ENCODE data around the gene DUSP23. TPM values are rescaled to one million over a fixed set of nuclear protein-coding genes. Genes with fewer than 3 reads are reported as not detected.

The DUSP23 gene
- 44.0 and 67.8 TPM in 2 replicates for total RNA-seq

GRCh38 chr1:159780583-159781582 is at the start of gene DUSP23:
TSS of gene DUSP23 (plus strand) at chr1:159780962. CDS start at chr1:159781101, 139 bp downstream.

DNA sequence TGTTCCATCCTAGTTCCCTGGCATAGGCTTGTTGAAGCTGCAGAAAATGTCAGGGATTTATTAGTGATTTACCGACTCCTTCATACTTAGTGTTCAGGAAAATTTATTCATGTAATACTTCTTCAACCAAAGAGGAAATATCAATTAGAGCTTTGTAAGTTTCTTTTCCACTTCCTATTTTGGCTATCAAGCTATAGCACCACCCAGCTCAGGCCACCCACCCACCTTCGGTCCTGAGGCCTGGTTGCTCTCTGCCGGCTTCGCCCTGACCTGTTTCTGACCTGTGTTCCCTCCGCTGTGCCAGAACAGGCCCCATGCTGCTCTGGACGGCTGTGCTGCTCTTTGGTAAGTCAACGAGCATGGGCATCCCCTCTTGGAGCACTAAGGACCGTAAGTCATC is 21.3 kb downstream of the DUSP23 start, which contains the start of gene FCRL6:
TSS of gene FCRL6 (plus strand) at position 250 of the 400 bp plus-strand sequence. CDS start at position 315, 65 bp downstream.

GRCh38 chr1:159826441-159827101 is 45.8 kb downstream of the DUSP23 start, which contains the start of gene SLAMF8:
TSS of gene SLAMF8 (plus strand) at chr1:159826873. CDS start at chr1:159826899, 26 bp downstream.

Other genes starting within 250 kb of the DUSP23 start
- not detected in 2 replicates for gene OR10J5, start 245.0 kb upstream of the DUSP23 start, total RNA-seq
- not detected in 2 replicates for gene APCS, start 193.1 kb upstream of the DUSP23 start, total RNA-seq
- not detected in 2 replicates for gene CRP, start 66.4 kb upstream of the DUSP23 start, total RNA-seq
- gene FCRL6, start 21.4 kb downstream of the DUSP23 start, total RNA-seq, result not detected in 2 replicates
- not detected in 2 replicates for gene SLAMF8, start 45.9 kb downstream of the DUSP23 start, total RNA-seq
- not detected in 2 replicates for gene VSIG8, start 81.7 kb downstream of the DUSP23 start, total RNA-seq
- 0.16 and 0.63 TPM in 2 replicates for gene CFAP45, start 119.2 kb downstream of the DUSP23 start, total RNA-seq
- 620 and 1,348 TPM in 2 replicates for gene TAGLN2, start 144.5 kb downstream of the DUSP23 start, total RNA-seq
- 0.16 and 0.76 TPM in 2 replicates for gene IGSF9, start 164.7 kb downstream of the DUSP23 start, total RNA-seq
- gene SLAMF9, start 173.3 kb downstream of the DUSP23 start, total RNA-seq, result not detected in 2 replicates

Data from mesangial cell (primary cell).